SHP77 (cell line): ENCODE data around the gene AKR1C2.
"Not testable (repeated sequence)": the region's sequence is repeated elsewhere in the genome, so short reads cannot be mapped to it uniquely, and the experiment has no call there.

ENCODE experiments used
- DNase-seq, 2 experiments: peaks; one replicate each; lab custom pipeline; 2025; lab: John Stamatoyannopoulos, UW

The AKR1C2 gene

DNA sequence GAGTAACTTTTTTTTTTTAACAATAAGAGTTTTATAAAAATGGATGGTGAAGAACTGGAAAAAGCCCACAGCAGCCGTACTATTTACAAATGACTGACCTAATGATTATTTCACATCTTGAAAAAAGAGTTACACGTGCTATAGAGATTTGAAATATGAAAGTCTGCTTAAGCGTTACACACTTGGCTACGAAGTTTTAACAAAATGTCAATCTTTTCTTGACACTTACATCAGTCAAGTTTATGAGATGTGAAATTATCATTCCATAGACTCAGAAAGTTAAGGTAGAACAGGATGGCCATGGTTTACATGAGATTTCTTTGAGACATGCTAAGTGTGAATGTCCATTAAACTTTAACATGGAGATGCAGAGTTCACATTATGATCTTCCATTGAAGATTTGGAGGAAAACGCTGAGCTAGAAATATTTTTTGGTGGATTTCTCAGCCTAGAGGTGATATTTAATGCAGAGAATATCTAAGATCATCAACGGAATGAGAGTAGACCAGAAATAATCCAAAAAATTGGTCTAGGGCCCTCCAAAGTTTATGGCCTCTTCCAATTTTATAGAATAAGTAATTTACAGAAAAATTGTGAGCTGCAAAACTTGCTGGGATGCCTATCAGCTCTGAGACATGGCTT is 15.5 kb downstream of the AKR1C2 start:
- DNase-seq: not testable (repeated sequence)

- peak in 1 of 2 experiments; percentile 27 for DNase-seq
Observed at GRCh38 chr10:4984971-4985594, 18.6 kb downstream of the AKR1C2 start.

DNA sequence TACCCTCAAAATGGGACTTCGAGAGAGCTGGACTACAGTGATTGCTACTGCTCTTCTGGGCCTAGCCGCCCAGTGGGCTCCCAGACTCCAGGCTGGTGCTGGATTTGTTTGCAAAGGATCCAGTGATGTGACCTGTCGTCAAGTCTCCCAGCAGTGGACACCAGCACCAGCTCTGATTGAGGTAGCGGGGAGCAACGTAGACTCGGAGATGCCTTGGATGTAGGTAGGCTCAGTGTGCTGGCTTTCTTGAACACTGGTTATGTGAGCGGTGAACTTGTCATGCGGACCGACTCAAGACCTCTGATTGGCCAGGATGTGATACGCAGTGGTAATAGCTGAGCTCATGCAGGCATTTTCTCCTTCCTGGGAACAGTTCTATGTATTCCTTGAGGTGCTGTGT is 19.4 kb downstream of the AKR1C2 start:
- no peak for DNase-seq

GRCh38 chr10:4983615-4984216 is 19.9 kb downstream of the AKR1C2 start:
- no peak for DNase-seq

GRCh38 chr10:4982764-4983226 is 20.9 kb downstream of the AKR1C2 start:
- no peak for DNase-seq

DNA sequence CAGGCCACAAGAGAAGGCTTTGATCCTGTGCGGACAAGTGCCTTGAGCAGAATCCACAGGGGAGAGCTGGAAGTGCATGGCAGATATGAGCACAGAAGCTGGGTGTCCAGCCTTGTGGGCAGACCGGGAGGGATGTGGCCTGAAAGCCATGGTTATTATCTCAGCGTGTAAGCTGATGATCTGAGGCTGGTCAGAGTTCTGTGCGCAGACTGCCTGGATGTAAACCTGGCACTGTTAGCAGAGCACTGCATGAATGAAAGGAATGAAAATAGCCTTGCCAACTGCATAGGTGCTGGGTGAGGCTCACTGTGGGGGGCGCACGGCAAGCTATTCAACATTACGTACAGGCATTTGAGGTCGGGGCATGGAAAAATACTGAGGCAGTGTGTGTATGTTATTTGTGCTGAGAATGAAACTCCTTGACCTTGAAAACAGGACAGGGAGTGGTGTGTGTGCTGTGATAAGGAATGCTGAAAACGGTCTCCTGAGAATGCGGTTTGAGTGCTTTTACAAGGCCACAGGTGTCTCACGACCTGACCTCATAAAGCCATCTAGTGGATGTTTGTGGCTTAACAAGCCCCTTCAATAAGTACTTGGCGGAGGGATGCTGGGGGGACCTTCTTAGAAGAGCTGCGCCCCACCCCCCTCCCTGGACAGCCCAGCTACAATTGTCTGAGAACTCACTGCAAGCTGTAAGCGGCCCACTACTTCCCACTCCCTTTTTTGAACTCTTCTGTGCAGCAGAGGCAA is 21.8 kb downstream of the AKR1C2 start:
- peak; percentile 50 to 66 for DNase-seq

- DNase-seq: no peak
Observed at GRCh38 chr10:4980793-4981192, 22.9 kb downstream of the AKR1C2 start.

- DNase-seq: no peak
Observed at GRCh38 chr10:4978870-4979269, 24.8 kb downstream of the AKR1C2 start.

DNA sequence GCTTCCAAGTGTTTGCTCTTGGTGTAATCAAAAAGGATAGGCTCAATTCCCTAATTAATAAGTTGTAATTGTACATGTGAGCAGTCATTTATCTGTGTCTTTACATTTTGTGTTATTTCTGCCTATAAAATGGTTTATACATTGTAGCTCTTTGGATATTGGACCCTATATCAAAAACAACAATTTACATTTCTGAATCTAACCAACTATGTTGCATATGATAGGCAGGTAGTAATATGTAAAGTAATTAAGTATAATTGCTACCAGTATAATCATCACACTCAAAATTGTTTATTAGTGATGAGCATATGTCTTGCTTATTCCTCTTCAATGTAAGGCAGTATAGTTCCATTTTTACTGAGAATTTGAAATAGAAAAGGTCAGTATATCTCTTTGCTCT is 26.6 kb downstream of the AKR1C2 start:
- DNase-seq: no peak

GRCh38 chr10:4974400-4974799 is 29.3 kb downstream of the AKR1C2 start:
- not testable (repeated sequence) for DNase-seq

DNA sequence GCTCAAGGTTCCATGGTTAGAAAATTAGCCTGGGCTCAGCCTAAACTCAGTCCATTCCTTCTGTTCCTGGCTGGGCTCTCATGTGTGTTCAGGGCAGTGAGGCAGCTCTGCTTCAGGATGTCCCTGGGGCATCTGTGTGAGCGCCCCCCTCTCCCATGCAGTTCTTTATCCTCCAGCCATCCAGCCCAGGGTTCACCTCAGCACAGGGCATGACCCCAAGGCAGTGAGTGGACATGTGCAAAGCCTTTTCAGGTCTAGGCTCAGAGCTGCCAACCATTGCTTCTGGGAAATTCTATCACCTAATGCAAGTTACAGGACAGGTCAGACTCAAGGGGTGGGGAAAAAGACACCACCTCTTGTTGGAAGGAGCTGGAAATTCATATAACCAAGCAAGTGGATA is 30.4 kb downstream of the AKR1C2 start:
- DNase-seq: not testable (repeated sequence)

- not testable (repeated sequence) for DNase-seq
Observed at GRCh38 chr10:4972369-4973142, 31.1 kb downstream of the AKR1C2 start.

- DNase-seq: not testable (repeated sequence)
Observed at GRCh38 chr10:4970362-4970761, 33.3 kb downstream of the AKR1C2 start.

DNA sequence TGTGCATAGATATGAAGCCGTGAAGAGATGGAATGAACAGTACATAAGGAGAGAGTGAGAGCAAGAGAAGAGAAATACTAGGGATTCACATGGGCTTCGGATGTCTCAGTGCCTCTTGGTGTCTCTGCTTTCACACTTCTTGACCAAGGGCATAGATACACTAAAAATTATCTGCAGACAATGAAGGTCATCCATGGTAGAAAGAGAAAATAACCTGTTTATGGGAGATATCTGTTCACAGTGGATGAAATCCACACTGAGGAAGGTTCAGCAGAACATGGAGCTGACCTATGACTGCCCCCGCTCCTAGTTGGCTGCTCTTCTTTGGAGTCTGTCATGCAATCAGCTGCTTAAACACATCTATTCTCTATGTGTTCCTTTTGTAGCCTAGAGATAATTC is 34.4 kb downstream of the AKR1C2 start:
- not testable (repeated sequence) for DNase-seq

DNA sequence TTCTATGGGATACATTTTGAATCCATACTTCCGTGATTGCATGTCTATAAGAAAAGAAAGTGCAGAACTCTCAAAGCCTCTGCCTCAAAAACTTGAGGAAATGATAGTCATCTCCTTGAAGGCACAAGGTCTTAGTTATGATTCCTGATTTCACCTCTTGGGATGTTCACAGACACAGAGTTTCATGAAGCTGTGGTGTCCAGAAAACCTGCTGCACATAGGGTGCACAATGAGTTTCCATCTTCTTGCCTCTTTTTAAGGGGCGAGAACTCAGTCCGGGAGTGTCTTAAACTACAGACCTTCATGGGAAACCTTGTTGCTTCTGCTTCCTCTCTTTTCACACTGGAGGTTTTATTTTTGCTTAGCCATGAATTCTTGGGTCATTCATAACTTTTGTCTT is 36.5 kb downstream of the AKR1C2 start:
- DNase-seq: not testable (repeated sequence)

- DNase-seq: not testable (repeated sequence)
Observed at GRCh38 chr10:4965763-4966162, 37.9 kb downstream of the AKR1C2 start.

GRCh38 chr10:4963815-4964154 is 39.9 kb downstream of the AKR1C2 start:
- not testable (repeated sequence) for DNase-seq

- DNase-seq: peak in 1 of 2 experiments; percentile 35
Observed at GRCh38 chr10:4962876-4963814, 40.5 kb downstream of the AKR1C2 start, which contains the start of gene AKR1C1. Gene AKR1C1 (plus strand): TSS chr10:4963415. CDS start chr10:4963445, 30 bp downstream.

GRCh38 chr10:4962308-4962707 is 41.3 kb downstream of the AKR1C2 start:
- DNase-seq: not testable (repeated sequence)

DNA sequence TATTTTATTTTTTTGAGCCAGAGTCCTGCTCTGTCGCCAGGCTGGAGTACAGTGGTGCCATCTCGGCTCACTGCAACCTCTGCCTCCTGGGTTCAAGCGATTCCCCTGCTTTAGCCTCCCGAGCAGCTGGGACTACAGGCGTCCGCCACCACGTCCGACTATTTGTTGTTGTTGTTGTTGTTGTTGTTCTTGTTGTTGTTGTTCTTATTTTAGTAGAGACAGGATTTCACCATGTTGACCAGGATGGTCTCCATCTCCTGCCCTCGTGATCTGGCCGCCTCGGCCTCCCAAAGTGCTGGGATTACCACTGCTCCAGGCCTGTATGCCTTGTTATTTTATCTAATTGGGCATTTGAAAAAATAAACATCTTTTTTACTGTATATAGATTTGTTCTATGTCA is 42.1 kb downstream of the AKR1C2 start:
- DNase-seq: not testable (repeated sequence)
